ENCODE measurements around the gene PARD3. TPM values are rescaled to one million over a fixed set of nuclear protein-coding genes. Genes with fewer than 3 reads are reported as not detected.

The PARD3 gene
- total RNA-seq, 1 donor from 2014 or later = 0.11 TPM

- DNase-seq (no peak), ATAC-seq (ENCODE audit: low read depth) (no peak)
- Mint-ChIP-seq H3K4me1 (no peaks in the 10 kb centered on the region), H3K27ac (no peak overlapping the region), H3K4me3 (no peak overlapping the region), H3K9me3 (no peaks in the 10 kb centered on the region), H3K27me3 (peaks cover 2% of the 10 kb centered on the region), H3K36me3 (ENCODE audit: low read depth) (no peaks in the 10 kb centered on the region)
- intact Hi-C loops (cut with micrococcal nuclease) = no loop called here
- ChIA-PET POLR2A (no interaction called here), CTCF (no interaction called here)
- no peak for TF ChIP-seq CTCF (IDR thresholded peaks at IDR 0.05)
Observed at GRCh38 chr10:34726862-34727261, 88.2 kb downstream of the PARD3 start.

GRCh38 chr10:34723750-34724149 lies 91.3 kb downstream of the PARD3 start:
- intact Hi-C loops (cut with micrococcal nuclease) = no loop called here
- TF ChIP-seq CTCF (IDR thresholded peaks at IDR 0.05) = no peak
- H3K36me3 Mint-ChIP-seq (ENCODE audit: low read depth) = no peaks in the 10 kb centered on the region
- no peak for ATAC-seq (ENCODE audit: low read depth)
- ChIA-PET CTCF (no interaction called here), POLR2A (no interaction called here)
- H3K4me1 Mint-ChIP-seq = peaks cover 8% of the 10 kb centered on the region
- H3K9me3 Mint-ChIP-seq = no peaks in the 10 kb centered on the region
- no peaks in the 10 kb centered on the region for H3K27me3 Mint-ChIP-seq
- H3K27ac Mint-ChIP-seq = no peak overlapping the region
- no peak for DNase-seq
- H3K4me3 Mint-ChIP-seq = no peak overlapping the region

- no peak for TF ChIP-seq CTCF (IDR thresholded peaks at IDR 0.05)
- ChIA-PET POLR2A (no interaction called here), CTCF (no interaction called here)
- Mint-ChIP-seq H3K27ac (no peak overlapping the region), H3K9me3 (no peaks in the 10 kb centered on the region), H3K4me3 (no peak overlapping the region), H3K36me3 (ENCODE audit: low read depth) (no peaks in the 10 kb centered on the region), H3K27me3 (no peaks in the 10 kb centered on the region), H3K4me1 (peaks cover 8% of the 10 kb centered on the region)
- intact Hi-C loops (cut with micrococcal nuclease) = no loop called here
- DNase-seq = no peak
- ATAC-seq (ENCODE audit: low read depth) = no peak
Observed at GRCh38 chr10:34722404-34722803, 92.7 kb downstream of the PARD3 start.

- H3K27ac Mint-ChIP-seq = no peak overlapping the region
- ChIA-PET POLR2A (no interaction called here), CTCF (no interaction called here)
- no peak for DNase-seq
- no peaks in the 10 kb centered on the region for H3K27me3 Mint-ChIP-seq
- intact Hi-C loops (cut with micrococcal nuclease) = no loop called here
- ATAC-seq (ENCODE audit: low read depth) = no peak
- no peaks in the 10 kb centered on the region for H3K36me3 Mint-ChIP-seq (ENCODE audit: low read depth)
- H3K4me3 Mint-ChIP-seq = no peak overlapping the region
- H3K9me3 Mint-ChIP-seq = no peaks in the 10 kb centered on the region
- TF ChIP-seq CTCF (IDR thresholded peaks at IDR 0.05) = no peak
- H3K4me1 Mint-ChIP-seq = peaks cover 8% of the 10 kb centered on the region
Observed at GRCh38 chr10:34721208-34721840, 93.8 kb downstream of the PARD3 start.

GRCh38 chr10:34719746-34720145 lies 95.3 kb downstream of the PARD3 start:
- Mint-ChIP-seq H3K4me1 (peaks cover 8% of the 10 kb centered on the region), H3K27ac (no peak overlapping the region), H3K27me3 (no peaks in the 10 kb centered on the region), H3K9me3 (no peaks in the 10 kb centered on the region), H3K4me3 (no peak overlapping the region), H3K36me3 (ENCODE audit: low read depth) (no peaks in the 10 kb centered on the region)
- CTCF ChIA-PET = no interaction called here
- intact Hi-C loops (cut with micrococcal nuclease) = no loop called here
- no peak for TF ChIP-seq CTCF (IDR thresholded peaks at IDR 0.05)
- POLR2A ChIA-PET = no interaction called here
- ATAC-seq (ENCODE audit: low read depth) (no peak), DNase-seq (no peak)

All from activated B cell treated with CpG ODN at 0.5 μM for 24 hours (primary cell).